Memory B cell (primary cell): Measurements from ENCODE around the gene CDC42EP4.

Source experiments
- ATAC-seq: fragments of 150-1000 bp; cut with Tn5 transposase; 2 replicates; pipeline ENCODE4 v1.10.0; 2021; ENCODE audit warnings: low read depth, mild to moderate bottlenecking, moderate library complexity
- DNase-seq, 2 donors: peaks; one replicate each; pipeline ENCODE4 v3.0.0; 2022; ENCODE audit warnings: low spot score in 2 of 2
- H3K27ac Mint-ChIP-seq: one replicate; pipeline ENCODE4 v1.8.0; 2022; ENCODE audit warnings: mild to moderate bottlenecking, moderate library complexity, mixed read lengths
- H3K27me3 Mint-ChIP-seq: one replicate; pipeline ENCODE4 v1.8.0; 2022; ENCODE audit warnings: mixed read lengths
- H3K36me3 Mint-ChIP-seq: one replicate; pipeline ENCODE4 v1.8.0; 2022; ENCODE audit warnings: mild to moderate bottlenecking, mixed read lengths
- H3K4me1 Mint-ChIP-seq: one replicate; pipeline ENCODE4 v1.8.0; 2022; ENCODE audit warnings: mixed read lengths
- H3K4me3 Mint-ChIP-seq: one replicate; pipeline ENCODE4 v1.8.0; 2022; ENCODE audit warnings: mild to moderate bottlenecking, moderate library complexity, mixed read lengths
- H3K9me3 Mint-ChIP-seq: one replicate; pipeline ENCODE4 v1.8.0; 2022; ENCODE audit warnings: mixed read lengths

The CDC42EP4 gene

GRCh38 chr17:73262676-73263642 is 48.8 kb downstream of the CDC42EP4 start:
- DNase-seq (no peak), ATAC-seq (no peak)
- H3K4me3 Mint-ChIP-seq = no peak overlapping the region
- no peaks in the 10 kb centered on the region for H3K4me1 Mint-ChIP-seq
- no peaks in the 10 kb centered on the region for H3K9me3 Mint-ChIP-seq
- peaks cover 6% of the 10 kb centered on the region for H3K27me3 Mint-ChIP-seq
- no peak overlapping the region for H3K27ac Mint-ChIP-seq
- no peaks in the 10 kb centered on the region for H3K36me3 Mint-ChIP-seq

GRCh38 chr17:73261952-73262675 is 49.7 kb downstream of the CDC42EP4 start:
- Mint-ChIP-seq H3K27me3 (peaks cover 6% of the 10 kb centered on the region), H3K4me1 (no peaks in the 10 kb centered on the region), H3K4me3 (no peak overlapping the region), H3K27ac (no peak overlapping the region), H3K36me3 (no peaks in the 10 kb centered on the region), H3K9me3 (no peaks in the 10 kb centered on the region)
- ATAC-seq (no peak), DNase-seq (no peak)

- ATAC-seq = no peak
- H3K4me1 Mint-ChIP-seq = no peaks in the 10 kb centered on the region
- H3K9me3 Mint-ChIP-seq = no peaks in the 10 kb centered on the region
- H3K27me3 Mint-ChIP-seq = peaks cover 6% of the 10 kb centered on the region
- no peak within 1 kb of the TSS for H3K4me3 Mint-ChIP-seq
- no peak for DNase-seq
- H3K27ac Mint-ChIP-seq = no peak within 1 kb of the TSS
- no peaks in the 10 kb centered on the region for H3K36me3 Mint-ChIP-seq
Measured at GRCh38 chr17:73261617-73261951, 50.2 kb downstream of the CDC42EP4 start, which contains the start of gene CPSF4L. Gene CPSF4L (minus strand): TSS chr17:73261880. CDS start chr17:73261818, 62 bp downstream.

- DNase-seq = no peak
- Mint-ChIP-seq H3K36me3 (no peaks in the 10 kb centered on the region), H3K4me1 (no peaks in the 10 kb centered on the region), H3K4me3 (no peak overlapping the region), H3K27ac (no peak overlapping the region), H3K9me3 (no peaks in the 10 kb centered on the region), H3K27me3 (peaks cover 3% of the 10 kb centered on the region)
- no peak for ATAC-seq
Measured at GRCh38 chr17:73257516-73257915, 54.3 kb downstream of the CDC42EP4 start.

- Mint-ChIP-seq H3K4me1 (no peaks in the 10 kb centered on the region), H3K9me3 (no peaks in the 10 kb centered on the region), H3K36me3 (no peaks in the 10 kb centered on the region), H3K4me3 (no peak overlapping the region), H3K27ac (no peak overlapping the region), H3K27me3 (peaks cover 3% of the 10 kb centered on the region)
- no peak for ATAC-seq
- peak in 1 of 2 donors; percentile 14 for DNase-seq
Measured at GRCh38 chr17:73256220-73256619, 55.6 kb downstream of the CDC42EP4 start.

GRCh38 chr17:73255671-73256181 is 56.1 kb downstream of the CDC42EP4 start:
- Mint-ChIP-seq H3K27ac (no peak overlapping the region), H3K9me3 (no peaks in the 10 kb centered on the region), H3K4me1 (no peaks in the 10 kb centered on the region), H3K36me3 (no peaks in the 10 kb centered on the region), H3K4me3 (no peak overlapping the region), H3K27me3 (peaks cover 3% of the 10 kb centered on the region)
- DNase-seq (peak; percentile 45 to 63), ATAC-seq (peak; percentile 67)

GRCh38 chr17:73251871-73252270 is 59.9 kb downstream of the CDC42EP4 start:
- Mint-ChIP-seq H3K4me3 (no peak overlapping the region), H3K36me3 (peaks cover 7% of the 10 kb centered on the region), H3K27ac (no peak overlapping the region), H3K27me3 (no peaks in the 10 kb centered on the region), H3K9me3 (no peaks in the 10 kb centered on the region), H3K4me1 (no peaks in the 10 kb centered on the region)
- DNase-seq (no peak), ATAC-seq (no peak)

GRCh38 chr17:73250851-73251640 is 60.8 kb downstream of the CDC42EP4 start:
- ATAC-seq (no peak), DNase-seq (no peak)
- Mint-ChIP-seq H3K27me3 (no peaks in the 10 kb centered on the region), H3K4me1 (no peaks in the 10 kb centered on the region), H3K9me3 (no peaks in the 10 kb centered on the region), H3K27ac (no peak overlapping the region), H3K36me3 (peaks cover 7% of the 10 kb centered on the region), H3K4me3 (no peak overlapping the region)

- H3K27ac Mint-ChIP-seq = no peak overlapping the region
Measured at GRCh38 chr17:73249700-73250099, 62.1 kb downstream of the CDC42EP4 start.

GRCh38 chr17:73248532-73248931 is 63.3 kb downstream of the CDC42EP4 start:
- Mint-ChIP-seq H3K27me3 (no peaks in the 10 kb centered on the region), H3K9me3 (no peaks in the 10 kb centered on the region), H3K4me3 (no peak overlapping the region), H3K4me1 (no peaks in the 10 kb centered on the region), H3K27ac (no peak overlapping the region), H3K36me3 (peaks cover 9% of the 10 kb centered on the region)
- no peak for ATAC-seq
- DNase-seq = no peak

More at GRCh38 chr17:73249700-73250099, 62.1 kb downstream of the CDC42EP4 start:
- Mint-ChIP-seq H3K36me3 (peaks cover 9% of the 10 kb centered on the region), H3K27me3 (no peaks in the 10 kb centered on the region), H3K9me3 (no peaks in the 10 kb centered on the region), H3K4me1 (no peaks in the 10 kb centered on the region), H3K4me3 (no peak overlapping the region)
- DNase-seq (no peak), ATAC-seq (no peak)

- Mint-ChIP-seq H3K36me3 (peaks cover 9% of the 10 kb centered on the region), H3K9me3 (no peaks in the 10 kb centered on the region), H3K27ac (no peak overlapping the region), H3K4me1 (no peaks in the 10 kb centered on the region), H3K4me3 (no peak overlapping the region), H3K27me3 (no peaks in the 10 kb centered on the region)
- no peak for ATAC-seq
- DNase-seq = no peak
Measured at GRCh38 chr17:73247726-73248125, 64.1 kb downstream of the CDC42EP4 start.

GRCh38 chr17:73240561-73240960 is 71.2 kb downstream of the CDC42EP4 start:
- ATAC-seq (no peak), DNase-seq (no peak)
- no peak overlapping the region for H3K4me3 Mint-ChIP-seq
- H3K9me3 Mint-ChIP-seq = no peaks in the 10 kb centered on the region
- no peaks in the 10 kb centered on the region for H3K27me3 Mint-ChIP-seq
- H3K36me3 Mint-ChIP-seq = peaks cover 8% of the 10 kb centered on the region
- H3K4me1 Mint-ChIP-seq = peaks cover 14% of the 10 kb centered on the region
- no peak overlapping the region for H3K27ac Mint-ChIP-seq

- Mint-ChIP-seq H3K27me3 (no peaks in the 10 kb centered on the region), H3K4me3 (no peak overlapping the region), H3K36me3 (peaks cover 11% of the 10 kb centered on the region), H3K4me1 (peaks cover 20% of the 10 kb centered on the region), H3K9me3 (no peaks in the 10 kb centered on the region), H3K27ac (peak overlapping the region; percentile 0)
- ATAC-seq = no peak
- DNase-seq = no peak
Measured at GRCh38 chr17:73237714-73238113, 74.1 kb downstream of the CDC42EP4 start.
